ENCODE measurements around the gene UCHL1.

Gene UCHL1

GRCh38 chr4:41256740-41257256, at the start of gene UCHL1:
UCHL1 (plus strand) TSS chr4:41256928; CDS start chr4:41256977, 49 bp downstream.
- DNase-seq (ENCODE audit: low read depth, low spot score): no peak

GRCh38 chr4:41207291-41207831, 49.4 kb upstream of the UCHL1 start:
- DNase-seq (ENCODE audit: low read depth, low spot score): no peak

- no peak for DNase-seq (ENCODE audit: low read depth, low spot score)
These were observed 47.5 kb upstream of the UCHL1 start for GRCh38 chr4:41209187-41209586.

- DNase-seq (ENCODE audit: low read depth, low spot score): no peak
These were observed 46.8 kb upstream of the UCHL1 start for GRCh38 chr4:41209901-41210300.

- no peak for DNase-seq (ENCODE audit: low read depth, low spot score)
These were observed 44.6 kb upstream of the UCHL1 start for GRCh38 chr4:41211951-41212615.

- DNase-seq (ENCODE audit: low read depth, low spot score): no peak
These were observed 44.0 kb upstream of the UCHL1 start for GRCh38 chr4:41212616-41213203.

- no peak for DNase-seq (ENCODE audit: low read depth, low spot score)
These were observed 43.0 kb upstream of the UCHL1 start for GRCh38 chr4:41213625-41214135.

GRCh38 chr4:41214136-41214824, 42.4 kb upstream of the UCHL1 start, which contains the start of gene APBB2:
APBB2 (minus strand) TSS chr4:41214542; CDS start chr4:41033254, 181,288 bp downstream.
- DNase-seq (ENCODE audit: low read depth, low spot score): no peak

GRCh38 chr4:41214825-41215146, 41.9 kb upstream of the UCHL1 start:
- DNase-seq (ENCODE audit: low read depth, low spot score): no peak

- no peak for DNase-seq (ENCODE audit: low read depth, low spot score)
These were observed 41.6 kb upstream of the UCHL1 start for GRCh38 chr4:41215155-41215554.

- no peak for DNase-seq (ENCODE audit: low read depth, low spot score)
These were observed 40.8 kb upstream of the UCHL1 start for GRCh38 chr4:41215969-41216293.

GRCh38 chr4:41216294-41217019, 40.3 kb upstream of the UCHL1 start:
- DNase-seq (ENCODE audit: low read depth, low spot score): peak; percentile 15

- no peak for DNase-seq (ENCODE audit: low read depth, low spot score)
These were observed 39.8 kb upstream of the UCHL1 start for GRCh38 chr4:41217020-41217333.

- no peak for DNase-seq (ENCODE audit: low read depth, low spot score)
These were observed 39.4 kb upstream of the UCHL1 start for GRCh38 chr4:41217374-41217773.

- DNase-seq (ENCODE audit: low read depth, low spot score): no peak
These were observed 38.0 kb upstream of the UCHL1 start for GRCh38 chr4:41218703-41219102.

- DNase-seq (ENCODE audit: low read depth, low spot score): no peak
These were observed 37.2 kb upstream of the UCHL1 start for GRCh38 chr4:41219421-41219950.

GRCh38 chr4:41221850-41222645, 34.7 kb upstream of the UCHL1 start:
- no peak for DNase-seq (ENCODE audit: low read depth, low spot score)

- DNase-seq (ENCODE audit: low read depth, low spot score): no peak
These were observed 28.8 kb upstream of the UCHL1 start for GRCh38 chr4:41227902-41228301.

- DNase-seq (ENCODE audit: low read depth, low spot score): no peak
These were observed 24.3 kb upstream of the UCHL1 start for GRCh38 chr4:41232406-41232805.

- no peak for DNase-seq (ENCODE audit: low read depth, low spot score)
These were observed 23.9 kb upstream of the UCHL1 start for GRCh38 chr4:41232856-41233255.

GRCh38 chr4:41236032-41236431, 20.7 kb upstream of the UCHL1 start:
- no peak for DNase-seq (ENCODE audit: low read depth, low spot score)

All from activated naive CD8-positive, alpha-beta T cell treated with anti-CD3 and anti-CD28 coated beads, Interleukin-2, amount 50 U/mL, for 16 hours (primary cell).